HG03066 (cell line): ENCODE results near the gene INTS11.

Experiments used
- ATAC-seq: cut with Tn5 transposase; IDR thresholded peaks from one replicate; pipeline ENCODE4 v1.9.1; 2021; ENCODE audit warnings: low read depth; ENCODE audit not compliant: unreplicated experiment

INTS11 gene

GRCh38 chr1:1345384-1345783, 20.9 kb upstream of the INTS11 start:
- no peak for ATAC-seq

- no peak for ATAC-seq
Observed at GRCh38 chr1:1344655-1345361, 20.3 kb upstream of the INTS11 start.

DNA sequence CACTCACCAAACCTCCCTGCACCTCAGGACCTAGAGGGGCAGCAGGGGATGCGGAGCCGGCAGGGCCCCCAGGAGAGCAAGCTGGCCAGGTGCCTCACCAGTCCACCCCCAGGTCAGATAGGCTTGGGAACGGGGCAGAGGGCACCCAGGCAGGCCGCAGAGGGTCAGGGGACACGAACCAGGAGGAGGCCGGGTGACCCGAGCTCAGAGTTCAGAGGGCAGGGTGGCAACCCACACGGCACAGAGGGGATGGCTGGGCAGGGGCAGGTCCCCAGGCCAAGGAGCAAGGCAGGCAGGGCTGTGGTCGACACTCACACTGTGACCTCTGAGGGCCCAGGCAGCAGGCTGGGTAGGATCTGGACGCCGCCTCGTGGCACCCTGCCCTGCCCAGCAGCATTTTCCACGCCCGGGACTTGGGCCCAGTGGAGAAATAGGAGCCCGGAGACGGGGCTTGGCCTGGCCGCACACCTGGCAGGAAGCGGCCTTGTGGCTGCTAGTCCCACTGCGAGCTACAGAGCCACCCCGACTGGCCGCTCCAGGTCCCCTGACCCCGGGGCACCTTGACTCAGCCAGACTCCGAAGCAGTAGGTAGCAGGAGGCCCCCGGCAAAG, 19.5 kb upstream of the INTS11 start:
- ATAC-seq: no peak

DNA sequence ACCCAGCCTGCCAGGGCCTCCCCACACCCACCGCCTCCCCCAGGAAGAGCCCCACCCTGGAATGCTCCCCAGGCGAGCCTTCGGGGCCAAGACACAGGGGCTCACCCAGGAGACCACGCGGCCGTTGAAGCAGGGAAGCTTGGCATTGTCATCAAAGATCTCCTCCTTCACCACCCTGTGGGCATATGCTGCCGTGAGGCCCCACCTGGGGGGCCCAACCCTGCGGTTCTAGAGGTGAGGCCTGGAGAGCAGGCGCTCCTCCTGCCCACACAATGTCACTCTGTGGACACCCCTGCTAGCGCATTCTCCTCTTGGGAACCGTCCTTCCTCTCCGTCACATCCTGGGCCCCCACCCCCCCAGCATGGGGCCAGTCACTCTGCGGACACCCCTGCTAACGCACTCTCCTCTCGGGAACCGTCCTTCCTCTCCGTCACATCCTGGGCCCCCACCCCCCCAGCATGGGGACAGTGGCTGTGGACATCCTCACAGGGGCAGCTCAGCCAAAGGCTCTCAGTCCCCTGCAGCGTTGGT, 18.2 kb upstream of the INTS11 start:
- ATAC-seq: no peak

GRCh38 chr1:1342061-1342562, 17.7 kb upstream of the INTS11 start:
- no peak for ATAC-seq

DNA sequence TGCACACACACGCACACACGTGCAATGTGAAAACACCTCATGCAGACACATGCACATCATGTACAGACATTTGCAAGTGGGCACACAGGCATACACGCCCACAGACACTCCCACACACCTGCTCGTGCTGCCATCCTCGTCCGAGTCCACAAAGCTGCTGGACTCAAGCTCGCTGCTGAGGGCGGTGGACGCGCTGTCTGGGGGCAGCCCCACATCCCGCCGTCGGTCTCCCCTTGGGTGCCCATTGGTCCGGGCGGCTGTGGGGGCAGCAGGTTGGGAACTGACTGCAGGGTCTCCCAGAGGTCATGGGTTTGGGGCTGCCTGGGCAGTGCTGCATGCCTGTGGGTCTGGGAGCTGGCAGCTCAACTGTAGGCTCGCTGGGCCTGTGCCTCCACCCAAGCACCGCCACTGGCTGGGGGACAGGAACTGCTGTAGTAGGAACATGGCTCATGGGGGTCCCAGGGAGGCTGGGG, 17.1 kb upstream of the INTS11 start:
- ATAC-seq: no peak

DNA sequence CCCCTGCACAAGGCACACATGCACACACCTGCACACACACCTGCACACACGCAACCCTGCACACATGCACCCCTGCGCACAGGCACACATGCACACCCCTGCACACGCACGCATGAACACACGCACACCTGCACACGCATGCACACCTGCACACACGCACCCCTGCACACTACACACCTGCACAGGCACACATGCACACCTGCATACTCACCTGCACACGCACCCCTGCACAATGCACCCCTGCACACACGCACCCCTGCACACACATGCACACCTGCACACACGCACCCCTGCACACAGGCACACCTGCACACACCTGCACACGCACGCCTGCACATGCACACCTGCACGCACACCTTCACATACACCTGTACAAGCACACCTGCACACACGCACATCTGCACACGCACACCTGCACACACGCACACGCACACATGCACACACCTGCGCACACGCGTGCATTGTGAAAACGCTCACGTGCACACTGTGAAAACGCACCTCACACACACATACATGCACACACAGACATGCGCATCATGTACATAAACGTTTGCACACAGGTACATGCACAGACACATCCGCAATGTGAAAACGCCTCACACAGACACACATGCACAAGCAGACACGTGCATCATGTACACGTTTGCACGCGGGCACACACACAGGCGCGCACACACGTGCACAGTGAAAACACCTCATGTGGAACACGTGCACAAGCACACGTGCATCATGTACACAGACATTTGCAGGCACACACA, 16.5 kb upstream of the INTS11 start:
- no peak for ATAC-seq

- no peak for ATAC-seq
Observed at GRCh38 chr1:1340185-1340584, 15.7 kb upstream of the INTS11 start.

DNA sequence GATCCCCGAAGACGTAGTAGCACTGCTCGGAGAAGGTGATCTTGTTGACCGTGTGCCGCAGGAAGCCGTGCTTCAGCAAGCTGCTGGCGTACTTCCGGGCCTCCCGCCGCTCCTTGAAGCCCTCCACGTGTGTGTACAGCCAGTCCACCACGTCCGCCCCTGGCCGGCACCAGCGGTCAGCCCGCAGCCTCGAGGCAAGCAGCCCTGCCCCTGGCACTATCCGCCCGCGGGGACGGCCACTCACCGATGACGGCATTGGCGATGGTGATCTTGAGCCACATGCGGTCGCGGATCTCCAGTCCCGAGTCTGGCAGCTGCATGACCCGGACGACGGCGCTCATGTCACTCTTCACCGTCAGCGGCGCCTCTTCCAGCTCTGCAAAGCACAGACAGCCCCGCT, 13.8 kb upstream of the INTS11 start:
- ATAC-seq: no peak

DNA sequence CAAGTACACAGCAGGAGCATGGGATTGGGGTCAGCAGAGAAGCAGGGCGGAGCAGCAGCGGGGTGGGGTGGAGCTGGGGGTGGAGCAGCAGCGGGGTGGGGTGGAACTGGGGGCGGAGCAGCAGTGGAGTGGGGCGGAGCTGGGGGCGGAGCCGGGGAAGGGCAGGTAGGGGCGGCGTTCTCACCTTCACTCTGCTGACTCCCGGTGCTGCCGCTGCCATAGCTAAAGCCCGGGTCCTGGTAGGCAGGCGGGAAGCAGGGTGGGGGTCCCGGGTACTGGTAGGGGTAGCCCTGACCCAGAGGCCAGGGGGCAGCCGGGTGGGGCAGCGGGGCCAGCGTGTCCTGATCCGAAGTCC, 13.3 kb upstream of the INTS11 start:
- no peak for ATAC-seq

- ATAC-seq: no peak
Observed at GRCh38 chr1:1336931-1337792, 12.7 kb upstream of the INTS11 start.

- no peak for ATAC-seq
Observed at GRCh38 chr1:1336446-1336845, 12.0 kb upstream of the INTS11 start.

- no peak for ATAC-seq
Observed at GRCh38 chr1:1335792-1336248, 11.4 kb upstream of the INTS11 start.

DNA sequence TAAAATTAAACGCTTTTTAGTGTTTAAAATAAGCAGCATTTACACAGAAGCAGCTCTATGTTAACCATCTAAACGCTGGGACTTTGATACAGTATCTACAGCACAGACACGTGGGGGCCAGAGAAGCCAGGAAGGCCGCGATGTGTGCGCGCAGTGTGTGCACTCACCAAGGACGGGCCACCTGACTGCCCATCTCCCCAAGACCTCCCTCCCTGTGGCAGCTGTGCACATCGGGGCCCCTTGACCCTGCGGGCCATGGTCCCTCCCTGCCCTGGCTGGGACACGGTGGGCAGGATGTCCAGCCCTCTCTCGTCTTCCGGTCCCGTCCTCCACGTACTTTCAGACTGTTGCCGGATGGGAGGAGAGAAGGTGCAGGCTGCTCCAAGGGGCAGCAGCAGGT, 10.8 kb upstream of the INTS11 start:
- ATAC-seq: no peak

DNA sequence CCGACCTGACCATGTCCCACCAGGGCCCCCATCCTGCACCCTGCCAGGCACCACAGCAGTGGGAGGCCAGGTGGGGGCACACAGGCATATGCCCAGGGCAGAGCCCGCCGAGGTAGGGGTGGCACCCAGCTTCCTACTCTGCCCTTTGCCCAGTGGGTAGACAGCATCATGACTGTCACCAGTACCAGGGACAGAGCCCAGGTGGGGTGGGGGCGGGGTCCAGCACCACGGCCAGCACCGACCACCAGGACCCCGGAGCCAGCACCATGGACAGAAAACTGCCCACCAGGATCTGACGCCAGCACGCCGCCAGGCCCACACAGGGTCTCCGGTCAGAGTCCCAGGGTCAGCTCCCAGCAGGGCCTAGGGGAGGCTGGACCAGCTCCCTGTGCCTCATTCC, 10.4 kb upstream of the INTS11 start:
- ATAC-seq: no peak

GRCh38 chr1:1333551-1334241, 9.2 kb upstream of the INTS11 start:
- ATAC-seq: no peak

GRCh38 chr1:1332774-1333480, 8.5 kb upstream of the INTS11 start:
- no peak for ATAC-seq

DNA sequence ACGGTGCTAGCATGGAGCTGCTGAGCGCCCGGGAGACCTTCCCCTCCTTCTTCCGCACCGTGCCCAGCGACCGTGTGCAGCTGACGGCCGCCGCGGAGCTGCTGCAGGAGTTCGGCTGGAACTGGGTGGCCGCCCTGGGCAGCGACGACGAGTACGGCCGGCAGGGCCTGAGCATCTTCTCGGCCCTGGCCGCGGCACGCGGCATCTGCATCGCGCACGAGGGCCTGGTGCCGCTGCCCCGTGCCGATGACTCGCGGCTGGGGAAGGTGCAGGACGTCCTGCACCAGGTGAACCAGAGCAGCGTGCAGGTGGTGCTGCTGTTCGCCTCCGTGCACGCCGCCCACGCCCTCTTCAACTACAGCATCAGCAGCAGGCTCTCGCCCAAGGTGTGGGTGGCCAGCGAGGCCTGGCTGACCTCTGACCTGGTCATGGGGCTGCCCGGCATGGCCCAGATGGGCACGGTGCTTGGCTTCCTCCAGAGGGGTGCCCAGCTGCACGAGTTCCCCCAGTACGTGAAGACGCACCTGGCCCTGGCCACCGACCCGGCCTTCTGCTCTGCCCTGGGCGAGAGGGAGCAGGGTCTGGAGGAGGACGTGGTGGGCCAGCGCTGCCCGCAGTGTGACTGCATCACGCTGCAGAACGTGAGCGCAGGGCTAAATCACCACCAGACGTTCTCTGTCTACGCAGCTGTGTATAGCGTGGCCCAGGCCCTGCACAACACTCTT, 7.7 kb upstream of the INTS11 start:
- no peak for ATAC-seq
